ENCODE data around the gene PRKACB.

- TF ChIP-seq EZH2 (IDR thresholded peaks at IDR 0.05; ENCODE audit: low read depth, low read length, severe bottlenecking) (no peak), ATF3 (IDR thresholded peaks at IDR 0.05; ENCODE audit: insufficient read depth, low read depth, low read length) (no peak), SP4 (IDR thresholded peaks at IDR 0.05; ENCODE audit: low read length) (no peak)
- TF ChIP-seq, protein P1, sequence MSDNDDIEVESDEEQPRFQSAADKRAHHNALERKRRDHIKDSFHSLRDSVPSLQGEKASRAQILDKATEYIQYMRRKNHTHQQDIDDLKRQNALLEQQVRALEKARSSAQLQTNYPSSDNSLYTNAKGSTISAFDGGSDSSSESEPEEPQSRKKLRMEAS (IDR thresholded peaks at IDR 0.05) = no peak
- TF ChIP-seq, protein P2, sequence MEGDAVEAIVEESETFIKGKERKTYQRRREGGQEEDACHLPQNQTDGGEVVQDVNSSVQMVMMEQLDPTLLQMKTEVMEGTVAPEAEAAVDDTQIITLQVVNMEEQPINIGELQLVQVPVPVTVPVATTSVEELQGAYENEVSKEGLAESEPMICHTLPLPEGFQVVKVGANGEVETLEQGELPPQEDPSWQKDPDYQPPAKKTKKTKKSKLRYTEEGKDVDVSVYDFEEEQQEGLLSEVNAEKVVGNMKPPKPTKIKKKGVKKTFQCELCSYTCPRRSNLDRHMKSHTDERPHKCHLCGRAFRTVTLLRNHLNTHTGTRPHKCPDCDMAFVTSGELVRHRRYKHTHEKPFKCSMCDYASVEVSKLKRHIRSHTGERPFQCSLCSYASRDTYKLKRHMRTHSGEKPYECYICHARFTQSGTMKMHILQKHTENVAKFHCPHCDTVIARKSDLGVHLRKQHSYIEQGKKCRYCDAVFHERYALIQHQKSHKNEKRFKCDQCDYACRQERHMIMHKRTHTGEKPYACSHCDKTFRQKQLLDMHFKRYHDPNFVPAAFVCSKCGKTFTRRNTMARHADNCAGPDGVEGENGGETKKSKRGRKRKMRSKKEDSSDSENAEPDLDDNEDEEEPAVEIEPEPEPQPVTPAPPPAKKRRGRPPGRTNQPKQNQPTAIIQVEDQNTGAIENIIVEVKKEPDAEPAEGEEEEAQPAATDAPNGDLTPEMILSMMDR (IDR thresholded peaks at IDR 0.05; ENCODE audit: control extremely low read depth in 1 of 3, insufficient read depth in 1 of 3, low read depth in 1 of 3, low read length in 3 of 3) = no peak
Measured at GRCh38 chr1:84165601-84166000, 21.5 kb downstream of the PRKACB start.

Data from H1 (cell line).